ENCODE measurements around the gene CDHR5.

GRCh38 chr11:628056-628455 lies 3.3 kb upstream of the CDHR5 start:
- TF ChIP-seq POLR2A (IDR thresholded peaks at IDR 0.05) (no peak), CTCF (IDR thresholded peaks at IDR 0.05) (no peak)

Measured in testis (tissue), 2 donors.